PFSK-1 (cell line): ENCODE results near the gene CASZ1.

Experiments
- FOXP2 ChIP-seq: optimal IDR thresholded peaks from 2 replicates; pipeline ENCODE3; 2011; ENCODE audit warnings: borderline replicate concordance, control low read depth, inconsistent platforms; ENCODE audit not compliant: insufficient read depth; ENCODE audit errors: extremely low read length, extremely low read depth
- POLR2AphosphoS5 ChIP-seq: IDR thresholded peaks from 2 replicates; pipeline ENCODE4 v1.6.1; 2012; ENCODE audit warnings: low read depth, mild to moderate bottlenecking, control low read depth, low read length, moderate library complexity
- SIN3A ChIP-seq: IDR thresholded peaks from 2 replicates; pipeline ENCODE4 v1.6.1; 2012; ENCODE audit warnings: mild to moderate bottlenecking, low read length, moderate library complexity, borderline replicate concordance; ENCODE audit not compliant: insufficient read depth
- TAF1 ChIP-seq: IDR thresholded peaks from 2 replicates; pipeline ENCODE4 v1.6.1; 2012; ENCODE audit warnings: low read length, control low read depth, borderline replicate concordance; ENCODE audit not compliant: insufficient read depth
- TF ChIP-seq, protein P1 (sequence below), 2 experiments: IDR thresholded peaks; 2 replicates each; pipeline versions ENCODE4 v1.6.1 to v1.8.0; 2011 to 2012; ENCODE audit warnings: low read depth in 2 of 2, low read length in 2 of 2, control low read depth in 1 of 2, inconsistent platforms in 1 of 2, mild to moderate bottlenecking in 1 of 2, moderate library complexity in 1 of 2; ENCODE audit not compliant: insufficient read depth in 1 of 2

The CASZ1 gene

DNA sequence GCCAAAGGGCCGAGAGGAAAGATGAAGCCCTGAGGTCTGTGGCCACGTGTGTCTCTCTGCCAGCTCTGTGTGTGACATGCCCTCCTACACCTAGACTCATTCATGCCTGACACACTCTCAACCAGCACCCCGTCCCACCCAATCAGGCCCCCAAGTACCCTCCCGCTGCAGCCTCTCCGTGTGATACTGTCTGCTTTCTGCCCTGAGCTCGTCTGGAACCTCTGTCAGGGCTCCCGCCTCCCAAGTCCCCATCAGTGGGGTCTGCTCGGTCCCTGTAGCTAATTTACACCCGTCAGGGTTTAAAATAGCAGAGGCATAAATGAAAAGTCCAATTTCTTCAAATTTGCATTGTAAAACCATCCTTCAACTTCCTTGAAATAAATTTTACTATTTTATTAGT lies 20.7 kb downstream of the CASZ1 start:
- TF ChIP-seq POLR2AphosphoS5: no peak
- no peak for TF ChIP-seq TAF1
- no peak for TF ChIP-seq FOXP2
- TF ChIP-seq, protein P1, sequence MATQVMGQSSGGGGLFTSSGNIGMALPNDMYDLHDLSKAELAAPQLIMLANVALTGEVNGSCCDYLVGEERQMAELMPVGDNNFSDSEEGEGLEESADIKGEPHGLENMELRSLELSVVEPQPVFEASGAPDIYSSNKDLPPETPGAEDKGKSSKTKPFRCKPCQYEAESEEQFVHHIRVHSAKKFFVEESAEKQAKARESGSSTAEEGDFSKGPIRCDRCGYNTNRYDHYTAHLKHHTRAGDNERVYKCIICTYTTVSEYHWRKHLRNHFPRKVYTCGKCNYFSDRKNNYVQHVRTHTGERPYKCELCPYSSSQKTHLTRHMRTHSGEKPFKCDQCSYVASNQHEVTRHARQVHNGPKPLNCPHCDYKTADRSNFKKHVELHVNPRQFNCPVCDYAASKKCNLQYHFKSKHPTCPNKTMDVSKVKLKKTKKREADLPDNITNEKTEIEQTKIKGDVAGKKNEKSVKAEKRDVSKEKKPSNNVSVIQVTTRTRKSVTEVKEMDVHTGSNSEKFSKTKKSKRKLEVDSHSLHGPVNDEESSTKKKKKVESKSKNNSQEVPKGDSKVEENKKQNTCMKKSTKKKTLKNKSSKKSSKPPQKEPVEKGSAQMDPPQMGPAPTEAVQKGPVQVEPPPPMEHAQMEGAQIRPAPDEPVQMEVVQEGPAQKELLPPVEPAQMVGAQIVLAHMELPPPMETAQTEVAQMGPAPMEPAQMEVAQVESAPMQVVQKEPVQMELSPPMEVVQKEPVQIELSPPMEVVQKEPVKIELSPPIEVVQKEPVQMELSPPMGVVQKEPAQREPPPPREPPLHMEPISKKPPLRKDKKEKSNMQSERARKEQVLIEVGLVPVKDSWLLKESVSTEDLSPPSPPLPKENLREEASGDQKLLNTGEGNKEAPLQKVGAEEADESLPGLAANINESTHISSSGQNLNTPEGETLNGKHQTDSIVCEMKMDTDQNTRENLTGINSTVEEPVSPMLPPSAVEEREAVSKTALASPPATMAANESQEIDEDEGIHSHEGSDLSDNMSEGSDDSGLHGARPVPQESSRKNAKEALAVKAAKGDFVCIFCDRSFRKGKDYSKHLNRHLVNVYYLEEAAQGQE (IDR thresholded peaks at IDR 0.05; ENCODE audit: insufficient read depth in 1 of 2, low read depth in 2 of 2, low read length in 2 of 2): no peak
- no peak for TF ChIP-seq SIN3A

DNA sequence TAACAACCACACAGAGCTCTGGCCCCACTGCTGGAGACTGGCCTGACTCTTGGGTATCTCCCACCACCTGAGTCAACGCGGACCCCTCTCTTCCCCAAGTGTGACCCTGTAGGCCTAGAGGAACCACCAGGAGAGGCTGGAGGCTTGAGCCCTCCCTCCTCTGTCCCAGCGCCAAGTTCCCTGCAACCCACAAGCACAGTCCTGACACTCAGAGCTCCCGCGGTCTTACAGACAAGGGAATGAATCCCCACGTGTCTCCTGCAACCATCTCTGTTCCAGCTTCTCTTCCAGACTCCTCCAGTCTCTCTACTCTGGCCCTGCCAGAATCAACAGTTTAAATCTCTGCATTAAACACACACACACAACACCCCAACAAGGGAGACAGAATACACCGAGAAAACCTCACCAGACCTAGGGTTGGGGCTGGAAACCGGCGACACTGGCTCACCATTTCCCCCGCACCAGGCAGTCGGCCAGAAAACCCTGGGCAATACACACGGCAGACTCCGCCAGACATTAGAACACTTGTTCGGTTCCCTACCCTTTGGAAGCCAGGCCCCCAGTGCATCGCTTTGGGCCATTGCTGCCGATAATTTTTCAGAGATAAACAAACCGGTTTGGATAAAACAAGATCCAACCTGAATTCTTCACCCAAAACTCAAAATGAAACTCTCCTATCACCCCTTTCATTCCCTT lies 21.7 kb downstream of the CASZ1 start:
- TF ChIP-seq FOXP2: no peak
- no peak for TF ChIP-seq POLR2AphosphoS5
- TF ChIP-seq SIN3A: no peak
- TF ChIP-seq, protein P1 (IDR thresholded peaks at IDR 0.05; ENCODE audit: insufficient read depth in 1 of 2, low read depth in 2 of 2, low read length in 2 of 2): no peak
- no peak for TF ChIP-seq TAF1

DNA sequence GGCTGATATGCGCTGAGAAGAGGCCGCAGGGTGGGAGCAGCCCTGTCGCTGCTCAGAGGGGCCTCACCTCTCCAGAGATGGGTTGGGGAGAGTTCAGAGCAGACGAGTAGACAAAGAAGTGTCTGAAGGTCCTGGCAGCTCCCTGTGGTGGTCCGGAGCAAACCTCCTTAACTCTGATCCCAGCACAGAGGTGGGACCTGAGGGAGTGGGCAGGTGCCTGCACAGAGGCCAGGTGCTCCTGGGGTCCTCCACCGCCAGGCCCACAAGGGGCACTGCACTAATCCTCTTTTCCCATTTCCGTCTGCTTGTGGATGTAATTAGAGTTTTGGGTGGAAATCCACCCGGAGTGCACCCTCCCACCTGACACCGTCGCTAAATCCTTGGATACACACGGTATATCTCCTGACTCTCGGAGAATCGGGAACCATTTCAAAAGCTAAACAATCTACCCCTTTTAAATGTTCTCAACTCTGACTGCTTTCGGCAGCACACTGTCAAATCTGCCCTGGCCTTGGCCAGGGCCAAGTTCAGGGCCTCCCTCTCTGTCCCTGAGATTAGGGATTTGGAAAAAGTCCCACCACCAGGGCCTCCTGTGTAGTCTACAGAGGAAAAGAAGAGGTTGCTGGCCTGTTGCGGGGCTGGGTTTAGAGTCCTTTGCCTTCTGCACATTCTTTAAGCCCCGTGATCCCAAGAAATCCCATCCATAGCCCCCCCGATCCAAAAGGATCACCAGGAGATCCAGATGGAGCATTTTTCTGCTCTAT lies 22.4 kb downstream of the CASZ1 start:
- no peak for TF ChIP-seq POLR2AphosphoS5
- no peak for TF ChIP-seq SIN3A
- TF ChIP-seq, protein P1 (IDR thresholded peaks at IDR 0.05; ENCODE audit: insufficient read depth in 1 of 2, low read depth in 2 of 2, low read length in 2 of 2): no peak
- no peak for TF ChIP-seq FOXP2
- no peak for TF ChIP-seq TAF1

DNA sequence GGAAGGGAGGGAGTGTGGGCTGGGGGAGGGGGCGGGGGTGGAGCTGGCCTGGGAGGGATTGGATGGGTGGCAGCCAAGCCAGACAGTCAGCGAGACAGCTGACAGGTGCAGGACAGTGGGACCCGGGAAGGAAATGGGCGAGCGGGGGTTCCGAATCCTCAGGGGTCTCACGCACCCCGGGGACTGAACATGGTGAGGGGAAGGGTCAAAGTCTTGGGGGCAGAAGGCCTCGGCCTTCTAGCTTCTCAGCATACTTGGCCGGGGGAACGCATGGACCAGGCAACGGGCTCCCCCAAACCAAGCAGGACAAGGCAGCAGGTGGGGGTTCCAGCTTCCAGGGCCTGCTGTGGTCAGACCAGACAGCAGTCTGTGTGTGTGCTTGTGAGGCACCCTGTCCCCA lies 23.1 kb downstream of the CASZ1 start:
- TF ChIP-seq TAF1 (no peak), SIN3A (no peak), POLR2AphosphoS5 (no peak), FOXP2 (no peak)
- TF ChIP-seq, protein P1 (IDR thresholded peaks at IDR 0.05; ENCODE audit: insufficient read depth in 1 of 2, low read depth in 2 of 2, low read length in 2 of 2): no peak
